Activated CD4-positive, alpha-beta T cell treated with anti-CD3 and anti-CD28 coated beads, Interleukin-2, amount 10 ng/mL, durations not matched to agents 24 days and 14 days (primary cell): ENCODE data around the gene SENP3. TPM values are rescaled to one million over a fixed set of nuclear protein-coding genes. Genes with fewer than 3 reads are reported as not detected.
"Not testable (repeated sequence)": the region's sequence is repeated elsewhere in the genome, so short reads cannot be mapped to it uniquely, and the experiment has no call there.

ENCODE experiments used
- DNase-seq: peaks from one replicate; pipeline ENCODE4 v3.0.0; 2022
- H3K27ac Mint-ChIP-seq: one replicate; pipeline ENCODE4 v1.8.0; 2022; ENCODE audit warnings: mild to moderate bottlenecking, mixed read lengths
- H3K27me3 Mint-ChIP-seq: one replicate; pipeline ENCODE4 v1.8.0; 2022; ENCODE audit warnings: mixed read lengths
- H3K36me3 Mint-ChIP-seq: one replicate; pipeline ENCODE4 v1.8.0; 2022; ENCODE audit warnings: low read depth, mild to moderate bottlenecking, mixed read lengths
- H3K4me1 Mint-ChIP-seq: one replicate; pipeline ENCODE4 v1.8.0; 2021; ENCODE audit warnings: mixed read lengths
- H3K4me3 Mint-ChIP-seq: one replicate; pipeline ENCODE4 v1.8.0; 2022; ENCODE audit warnings: mild to moderate bottlenecking, moderate library complexity, mixed read lengths
- H3K9me3 Mint-ChIP-seq: one replicate; pipeline ENCODE4 v1.8.0; 2021; ENCODE audit warnings: mixed read lengths
- intact Hi-C: fragments of 100-400 bp; cut with micrococcal nuclease; formaldehyde crosslinking; loops from one replicate; pipeline ENCODE4 v1.15.1; 2023
- total RNA-seq: library from RNA; stranded (reverse); gene quantifications from 2 replicates; pipeline ENCODE4 v1.2.3, GENCODE V29; 2022

SENP3 gene
- total RNA-seq, 1 donor from 2014 or later, result 93.0 TPM

DNA sequence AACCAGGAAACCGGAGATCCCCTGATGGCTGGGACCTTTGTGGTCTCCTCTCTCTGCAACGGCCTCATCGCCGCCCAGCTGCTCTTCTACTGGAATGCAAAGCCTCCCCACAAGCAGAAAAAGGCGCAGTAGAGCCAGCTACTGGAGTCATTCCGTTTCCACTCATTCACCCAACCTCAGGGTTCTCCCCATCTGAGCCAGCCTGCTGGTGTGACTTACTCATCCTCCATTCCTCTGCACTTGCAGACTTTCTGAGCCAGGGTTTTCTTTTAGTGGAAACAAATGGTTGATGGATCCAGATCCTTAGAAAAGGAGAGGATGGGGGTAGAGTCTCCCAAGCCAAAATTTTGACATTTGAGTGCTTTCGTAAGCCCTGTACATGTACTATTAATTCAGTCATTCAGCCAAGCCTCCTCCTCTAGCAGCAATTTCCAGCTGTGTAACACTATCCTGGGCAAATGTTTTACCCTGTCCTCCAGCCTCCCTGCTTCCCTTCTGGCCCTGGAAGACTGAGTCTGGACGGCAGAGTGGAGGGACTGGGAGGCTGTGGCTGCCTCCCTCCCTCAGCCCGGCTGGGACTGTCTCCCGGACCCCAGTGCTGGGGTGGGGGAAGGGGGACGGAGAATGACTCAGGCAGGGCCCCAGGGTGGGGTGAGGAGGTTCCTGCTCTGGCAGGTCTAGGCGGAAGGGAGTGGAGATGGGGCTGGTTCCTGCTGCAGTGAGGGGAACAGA lies 25.9 kb downstream of the SENP3 start:
- peaks cover 53% of the 10 kb centered on the region for H3K36me3 Mint-ChIP-seq
- peaks cover 15% of the 10 kb centered on the region for H3K4me1 Mint-ChIP-seq
- H3K9me3 Mint-ChIP-seq, result no peaks in the 10 kb centered on the region

DNA sequence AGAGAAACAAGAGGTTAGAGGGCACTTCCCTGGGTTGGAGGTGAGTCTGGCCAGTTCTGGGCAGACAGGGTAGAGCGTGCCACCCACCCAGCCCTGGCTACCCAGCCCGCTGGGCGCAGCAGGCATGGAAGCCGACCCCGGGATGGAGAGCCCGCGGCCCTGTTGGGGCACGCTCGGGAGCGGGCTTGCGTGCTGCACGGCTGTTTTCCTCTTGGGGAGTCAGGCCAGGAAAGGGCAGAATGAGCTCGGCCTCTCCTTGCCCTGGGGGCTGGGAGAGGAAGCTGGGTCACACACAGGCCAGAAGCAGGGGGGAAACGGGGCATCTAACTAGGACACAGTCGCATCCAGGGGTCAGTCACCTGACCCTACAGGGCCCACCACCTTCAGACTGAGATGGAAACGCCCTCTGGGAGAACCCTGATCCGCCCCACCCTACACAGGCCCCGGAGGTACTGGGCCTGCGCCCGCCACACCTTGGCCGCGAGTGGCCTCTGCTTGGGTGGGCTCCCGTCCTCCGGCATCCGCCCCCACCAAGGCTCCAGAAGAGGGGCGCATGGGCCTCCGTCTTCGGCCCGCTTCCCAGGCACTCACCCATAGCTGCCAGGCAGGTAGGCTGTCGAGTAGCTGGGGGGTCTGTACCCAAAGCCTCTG lies 27.0 kb downstream of the SENP3 start:
- Mint-ChIP-seq H3K9me3 (no peaks in the 10 kb centered on the region), H3K36me3 (peaks cover 56% of the 10 kb centered on the region), H3K27ac (no peak overlapping the region), H3K27me3 (no peaks in the 10 kb centered on the region), H3K4me1 (peaks cover 9% of the 10 kb centered on the region), H3K4me3 (no peak overlapping the region)
- DNase-seq, result peak; percentile 56
- intact Hi-C loops, result loop anchor here (1.0 kb wide), 1 partner anchor 74 kb away; no protein-coding TSS in a partner anchor

More for the DNA sequence above, 25.9 kb downstream of the SENP3 start:
- peak overlapping the region; percentile 67 for H3K27ac Mint-ChIP-seq
- H3K4me3 Mint-ChIP-seq, result no peak overlapping the region
- intact Hi-C loops, result no loop called here
- peak; percentile 56 for DNase-seq
- no peaks in the 10 kb centered on the region for H3K27me3 Mint-ChIP-seq

DNA sequence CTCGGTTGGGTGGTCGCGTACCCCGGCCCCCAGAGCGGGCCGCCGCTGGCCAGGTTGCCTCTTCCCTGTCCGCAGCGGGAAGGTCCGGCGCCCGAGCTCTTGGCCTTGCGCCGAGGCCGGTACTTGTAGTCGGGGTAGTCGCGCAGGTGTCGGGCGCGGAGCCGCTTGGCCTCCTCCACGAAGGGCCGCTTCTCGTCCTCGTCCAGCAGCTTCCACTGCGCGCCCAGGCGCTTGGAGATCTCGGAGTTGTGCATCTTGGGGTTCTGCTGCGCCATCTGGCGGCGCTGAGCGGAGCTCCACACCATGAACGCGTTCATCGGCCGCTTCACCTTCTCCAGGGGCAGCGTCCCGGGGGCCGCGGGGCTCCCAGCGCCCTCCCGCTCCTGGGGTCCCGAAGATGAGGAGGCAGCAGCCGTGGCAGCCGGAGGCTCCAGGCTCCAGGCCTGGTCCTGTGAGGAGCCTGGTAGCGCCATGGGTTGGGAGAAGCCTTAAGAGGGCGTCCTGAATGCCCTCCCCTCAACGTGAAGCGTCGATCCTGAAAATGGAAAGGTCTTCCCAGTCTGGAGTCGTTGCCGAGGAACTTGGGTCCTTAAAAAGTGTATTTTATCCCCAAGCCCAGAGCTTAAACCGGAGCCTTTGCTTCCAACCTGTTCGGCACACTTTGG lies 27.6 kb downstream of the SENP3 start:
- Mint-ChIP-seq H3K27me3 (no peaks in the 10 kb centered on the region), H3K4me1 (peaks cover 9% of the 10 kb centered on the region), H3K9me3 (no peaks in the 10 kb centered on the region), H3K36me3 (peaks cover 59% of the 10 kb centered on the region), H3K27ac (no peak overlapping the region), H3K4me3 (no peak overlapping the region)
- intact Hi-C loops, result loop anchor here (1.0 kb wide), 1 partner anchor 75 kb away; no protein-coding TSS in a partner anchor
- peak; percentile 90 for DNase-seq

DNA sequence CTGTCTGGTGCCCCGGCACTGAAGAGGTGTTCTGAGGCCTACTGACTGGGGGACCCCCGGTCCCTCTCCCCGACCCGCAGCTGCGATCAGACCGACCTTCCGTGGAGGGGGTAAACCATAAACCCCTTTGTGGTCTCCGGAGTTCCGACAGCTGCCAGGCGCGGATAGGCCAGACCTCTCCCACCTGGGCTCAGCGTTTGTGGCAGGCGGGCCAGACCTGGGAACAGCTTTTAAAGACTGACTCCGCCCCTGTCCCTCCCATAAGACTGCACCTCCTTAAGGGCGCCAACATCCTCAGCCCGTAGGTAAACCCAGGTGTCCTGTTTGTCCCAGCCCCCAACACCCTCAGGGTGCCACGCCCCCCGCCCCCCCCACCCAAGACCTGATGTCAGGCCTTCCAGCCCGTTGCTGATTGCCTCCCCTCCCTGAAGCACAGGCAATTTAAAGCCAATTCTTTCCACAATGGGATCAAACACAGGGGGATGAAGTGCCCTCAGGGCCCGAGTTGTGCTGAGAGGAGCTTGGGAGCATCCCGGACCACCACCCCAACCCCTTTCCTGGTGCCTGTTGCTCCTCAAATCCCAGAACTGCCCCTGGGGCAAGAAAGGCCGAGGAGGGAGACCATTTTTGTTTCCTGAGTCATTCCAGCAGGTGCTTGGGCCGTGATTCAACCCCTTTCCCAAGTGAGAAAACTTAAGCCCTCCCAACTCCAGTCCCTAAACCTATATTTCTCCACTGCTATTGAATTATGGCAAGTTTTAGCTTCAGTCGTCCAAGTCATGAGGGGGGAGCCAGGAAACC lies 28.4 kb downstream of the SENP3 start, which contains the start of gene SOX15:
SOX15 (minus strand) TSS at position 204 of the 801 bp plus-strand sequence. CDS start 418 bp downstream, outside the sequence.
- intact Hi-C loops, result loop anchor here (1.0 kb wide), 1 partner anchor 76 kb away; no protein-coding TSS in a partner anchor
- Mint-ChIP-seq H3K36me3 (peaks cover 59% of the 10 kb centered on the region), H3K9me3 (no peaks in the 10 kb centered on the region), H3K27me3 (no peaks in the 10 kb centered on the region), H3K4me1 (peaks cover 6% of the 10 kb centered on the region), H3K4me3 (no peak within 1 kb of the TSS), H3K27ac (no peak within 1 kb of the TSS)
- DNase-seq, result peak; percentile 59

GRCh38 chr17:7590743-7591142 lies 29.0 kb downstream of the SENP3 start:
- no peak overlapping the region for H3K27ac Mint-ChIP-seq
- DNase-seq, result peak; percentile 57
- peaks cover 64% of the 10 kb centered on the region for H3K36me3 Mint-ChIP-seq
- intact Hi-C loops, result no loop called here
- no peaks in the 10 kb centered on the region for H3K27me3 Mint-ChIP-seq
- H3K4me3 Mint-ChIP-seq, result no peak overlapping the region
- H3K9me3 Mint-ChIP-seq, result no peaks in the 10 kb centered on the region
- H3K4me1 Mint-ChIP-seq, result peaks cover 4% of the 10 kb centered on the region

- intact Hi-C loops, result no loop called here
- peaks cover 66% of the 10 kb centered on the region for H3K36me3 Mint-ChIP-seq
- H3K4me1 Mint-ChIP-seq, result peaks cover 3% of the 10 kb centered on the region
- no peaks in the 10 kb centered on the region for H3K9me3 Mint-ChIP-seq
- H3K4me3 Mint-ChIP-seq, result no peak overlapping the region
- no peaks in the 10 kb centered on the region for H3K27me3 Mint-ChIP-seq
- DNase-seq, result no peak
- H3K27ac Mint-ChIP-seq, result no peak overlapping the region
These were observed 29.9 kb downstream of the SENP3 start for GRCh38 chr17:7591596-7591995.

DNA sequence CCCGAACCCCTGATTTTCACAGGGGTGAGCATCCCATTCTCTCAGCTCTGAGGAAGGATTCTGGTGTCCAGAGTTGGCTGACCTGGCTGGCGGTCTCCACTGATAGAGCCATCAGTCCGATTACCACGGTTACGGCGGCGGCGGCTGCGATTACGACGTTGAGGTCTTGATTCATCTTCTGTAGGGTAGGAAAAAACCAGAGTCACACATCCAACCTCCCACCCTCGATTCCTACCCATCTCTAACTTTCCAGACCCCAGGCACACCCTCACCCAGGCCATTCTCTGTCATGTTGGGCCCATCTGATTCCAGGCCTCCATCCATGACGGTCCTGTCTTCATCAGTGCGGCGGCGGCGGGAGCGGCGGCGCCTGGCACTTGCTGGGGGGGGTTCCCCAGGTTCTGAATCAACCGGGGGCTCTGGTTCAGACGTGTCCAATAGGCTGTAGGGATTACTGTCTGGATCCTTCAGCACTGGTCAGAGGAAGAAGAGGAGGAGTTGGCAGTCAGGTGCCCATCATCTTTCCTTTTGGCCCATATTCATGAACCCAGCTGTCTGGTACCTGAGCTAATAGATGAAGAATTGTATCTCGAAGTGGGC lies 30.8 kb downstream of the SENP3 start:
- Mint-ChIP-seq H3K4me1 (peaks cover 3% of the 10 kb centered on the region), H3K9me3 (no peaks in the 10 kb centered on the region), H3K4me3 (no peak overlapping the region), H3K27me3 (no peaks in the 10 kb centered on the region), H3K36me3 (peaks cover 67% of the 10 kb centered on the region), H3K27ac (no peak overlapping the region)
- DNase-seq, result no peak
- intact Hi-C loops, result no loop called here

DNA sequence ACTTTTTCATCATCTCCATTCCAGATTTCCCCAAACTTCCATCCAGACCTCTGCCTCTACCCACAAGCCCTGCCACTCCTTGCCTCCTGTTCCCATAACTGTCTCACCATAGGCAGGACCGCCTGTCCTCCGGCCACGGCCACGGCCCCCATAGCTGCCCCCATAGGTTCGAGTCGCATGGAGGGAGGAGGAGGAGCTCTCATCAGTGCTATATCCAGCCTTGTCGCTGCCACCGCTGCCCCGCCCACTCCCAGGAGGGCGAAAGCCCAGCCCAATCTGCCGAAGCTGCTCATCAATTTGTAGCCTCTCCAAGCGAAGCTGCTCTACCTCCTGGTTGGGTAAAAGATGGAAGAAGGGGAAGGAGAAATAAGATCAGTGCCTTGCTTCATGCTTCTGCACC lies 31.6 kb downstream of the SENP3 start:
- peaks cover 60% of the 10 kb centered on the region for H3K36me3 Mint-ChIP-seq
- intact Hi-C loops, result no loop called here
- H3K9me3 Mint-ChIP-seq, result no peaks in the 10 kb centered on the region
- no peak overlapping the region for H3K4me3 Mint-ChIP-seq
- no peak overlapping the region for H3K27ac Mint-ChIP-seq
- H3K4me1 Mint-ChIP-seq, result peaks cover under 1% of the 10 kb centered on the region
- no peaks in the 10 kb centered on the region for H3K27me3 Mint-ChIP-seq
- DNase-seq, result no peak

DNA sequence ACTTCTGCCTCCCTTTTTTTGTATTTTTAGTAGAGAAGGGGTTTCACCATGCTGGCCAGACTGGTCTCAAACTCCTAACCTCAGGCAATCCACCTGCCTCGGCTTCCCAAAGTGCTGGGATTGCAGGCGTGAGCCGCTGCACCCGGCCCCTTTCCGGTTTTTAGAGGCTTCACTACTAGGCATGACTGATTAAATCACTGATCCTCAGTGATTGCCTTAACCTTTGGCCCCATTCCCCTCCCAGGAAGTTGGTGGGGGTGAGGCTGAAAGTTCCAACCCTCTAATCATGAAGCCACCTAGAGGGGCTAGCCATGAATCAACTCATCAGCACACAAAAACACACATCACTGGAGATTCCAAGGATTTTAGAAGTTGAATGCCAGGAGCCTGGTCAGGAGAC lies 35.8 kb downstream of the SENP3 start:
- H3K36me3 Mint-ChIP-seq, result peaks cover 61% of the 10 kb centered on the region
- DNase-seq, H3K9me3 Mint-ChIP-seq, intact Hi-C loops, H3K27me3 Mint-ChIP-seq, H3K4me1 Mint-ChIP-seq, H3K4me3 Mint-ChIP-seq, H3K27ac Mint-ChIP-seq: not testable (repeated sequence)

DNA sequence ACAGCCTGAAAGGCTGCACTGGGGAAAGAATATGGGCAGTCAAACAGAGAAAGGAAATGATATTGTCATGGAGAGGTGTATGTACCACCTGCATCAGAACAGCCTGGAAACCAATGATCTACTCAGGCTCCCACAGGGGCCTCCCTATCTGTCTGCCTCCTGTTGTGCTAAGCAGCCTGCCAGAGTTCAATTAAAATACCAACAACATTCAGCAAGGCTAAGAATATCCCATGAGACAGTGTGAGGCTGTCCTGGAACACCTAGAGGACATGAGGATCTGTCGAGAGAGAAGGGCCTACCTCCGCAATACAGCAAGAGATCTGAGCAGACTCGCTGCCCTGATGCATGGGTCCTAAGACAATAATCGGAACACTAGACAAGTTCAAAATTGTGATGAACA lies 44.6 kb downstream of the SENP3 start:
- Mint-ChIP-seq H3K4me3 (no peak overlapping the region), H3K36me3 (peaks cover 35% of the 10 kb centered on the region), H3K9me3 (no peaks in the 10 kb centered on the region), H3K27ac (peak overlapping the region; percentile 14), H3K27me3 (no peaks in the 10 kb centered on the region), H3K4me1 (peaks cover 11% of the 10 kb centered on the region)
- intact Hi-C loops, result no loop called here
- DNase-seq, result no peak

DNA sequence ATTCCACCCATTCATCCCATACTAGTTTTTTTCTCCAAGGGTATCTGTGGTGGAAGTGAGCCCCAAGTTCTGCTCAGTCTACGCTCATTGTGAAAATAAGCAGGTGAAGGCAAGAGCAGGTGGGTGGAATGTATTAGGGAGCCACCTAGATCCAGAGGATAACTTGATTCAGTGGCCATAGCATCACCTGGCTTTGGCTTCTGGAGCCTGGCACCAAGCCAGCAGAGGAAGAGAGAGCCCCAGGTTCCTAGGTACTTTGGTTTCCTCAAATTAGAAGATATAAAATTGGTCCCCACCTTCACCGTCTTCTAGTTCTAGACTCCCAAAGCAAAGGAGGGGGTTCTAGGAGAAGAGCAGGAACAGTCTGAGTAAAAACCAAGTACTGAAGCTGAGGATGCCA lies 48.9 kb downstream of the SENP3 start:
- no peaks in the 10 kb centered on the region for H3K27me3 Mint-ChIP-seq
- intact Hi-C loops, result no loop called here

GRCh38 chr17:7611635-7612293 lies 50.0 kb downstream of the SENP3 start:
- Mint-ChIP-seq H3K4me1 (peaks cover 33% of the 10 kb centered on the region), H3K27me3 (no peaks in the 10 kb centered on the region), H3K27ac (peak overlapping the region; percentile 64), H3K36me3 (peaks cover 18% of the 10 kb centered on the region), H3K4me3 (peak overlapping the region; percentile 39), H3K9me3 (no peaks in the 10 kb centered on the region)
- no peak for DNase-seq
- intact Hi-C loops, result no loop called here

More for the DNA sequence above, 48.9 kb downstream of the SENP3 start:
- no peak for DNase-seq
- Mint-ChIP-seq H3K9me3 (no peaks in the 10 kb centered on the region), H3K4me3 (no peak overlapping the region), H3K4me1 (peaks cover 35% of the 10 kb centered on the region), H3K27ac (no peak overlapping the region), H3K36me3 (peaks cover 25% of the 10 kb centered on the region)

- Mint-ChIP-seq H3K9me3 (no peaks in the 10 kb centered on the region), H3K27ac (peak overlapping the region; percentile 64), H3K4me1 (peaks cover 33% of the 10 kb centered on the region), H3K4me3 (peak overlapping the region; percentile 39), H3K27me3 (no peaks in the 10 kb centered on the region), H3K36me3 (peaks cover 18% of the 10 kb centered on the region)
- DNase-seq, result no peak
- intact Hi-C loops, result no loop called here
These were observed 50.5 kb downstream of the SENP3 start for GRCh38 chr17:7612294-7612640.
